Skeletal muscle tissue (tissue), 4 donors: ENCODE results near the gene PAK2. TPM values are rescaled to one million over a fixed set of nuclear protein-coding genes. Genes with fewer than 3 reads are reported as not detected.
"Not testable (repeated sequence)": the region's sequence is repeated elsewhere in the genome, so short reads cannot be mapped to it uniquely, and the experiment has no call there.

ENCODE experiments used
- H3K27ac ChIP-seq: one replicate; pipeline ENCODE4 v1.7.0; 2013; ENCODE audit warnings: mild to moderate bottlenecking, low read depth, low read length, inconsistent platforms
- H3K27me3 ChIP-seq, 3 donors: one replicate each; pipeline ENCODE4 v1.7.0; 2013; ENCODE audit warnings: low read length in 3 of 3; ENCODE audit not compliant: control insufficient read depth in 3 of 3, insufficient read depth in 3 of 3
- H3K36me3 ChIP-seq, 3 donors: one replicate each; pipeline ENCODE4 v1.7.0; 2013; ENCODE audit warnings: low read length in 3 of 3; ENCODE audit not compliant: control insufficient read depth in 3 of 3, insufficient read depth in 3 of 3
- H3K4me1 ChIP-seq, 3 donors: one replicate each; pipeline ENCODE4 v1.7.0; 2013; ENCODE audit warnings: low read length in 3 of 3, mild to moderate bottlenecking in 3 of 3; ENCODE audit not compliant: control insufficient read depth in 3 of 3, insufficient read depth in 3 of 3
- H3K4me3 ChIP-seq, 3 donors: one replicate each; pipeline ENCODE4 v1.7.0; 2013; ENCODE audit warnings: low read length in 3 of 3
- H3K9ac ChIP-seq, 3 donors: one replicate each; pipeline ENCODE4 v1.7.0; 2013; ENCODE audit warnings: low read length in 3 of 3, mild to moderate bottlenecking in 3 of 3, moderate library complexity in 2 of 3, low read depth in 1 of 3
- H3K9me3 ChIP-seq, 3 donors: one replicate each; pipeline ENCODE4 v1.7.0; 2013; ENCODE audit warnings: low read length in 3 of 3; ENCODE audit not compliant: control insufficient read depth in 3 of 3
- total RNA-seq: library from RNA; depleted of rRNA; stranded (reverse); fragments of >200 nt; gene quantifications from one replicate; pipeline ENCODE4 v1.2.3, GENCODE V29; 2014
- donor health status: Osteomylitis.

Gene PAK2
- total RNA-seq, 1 donor from 2014 or later: 24.5 TPM

- no peak overlapping the region for H3K9ac ChIP-seq
- H3K27ac ChIP-seq: no peak overlapping the region
Measured at GRCh38 chr3:196735751-196736150, 3.9 kb upstream of the PAK2 start.

GRCh38 chr3:196736670-196737374 lies 2.8 kb upstream of the PAK2 start:
- Histone ChIP-seq H3K4me3 (no peak overlapping the region), H3K4me1 (peaks cover 8 to 9% (median 8%) of the 10 kb centered on the region in 3 donors), H3K9me3 (no peaks in the 10 kb centered on the region), H3K27ac (no peak overlapping the region), H3K9ac (no peak overlapping the region), H3K27me3 (no peaks in the 10 kb centered on the region), H3K36me3 (peaks cover 0 to 4% (median 0%) of the 10 kb centered on the region in 3 donors)

More at GRCh38 chr3:196735751-196736150, 3.9 kb upstream of the PAK2 start:
- H3K9me3 ChIP-seq: no peaks in the 10 kb centered on the region
- peaks cover 0 to 4% (median 2%) of the 10 kb centered on the region in 3 donors for H3K36me3 ChIP-seq
- H3K4me1 ChIP-seq: peaks cover 0 to 3% (median 0%) of the 10 kb centered on the region in 3 donors
- no peaks in the 10 kb centered on the region for H3K27me3 ChIP-seq
- H3K4me3 ChIP-seq: no peak overlapping the region

- Histone ChIP-seq H3K9me3 (no peaks in the 10 kb centered on the region), H3K27me3 (no peaks in the 10 kb centered on the region), H3K9ac (no peak overlapping the region), H3K4me1 (peaks cover 8 to 11% (median 9%) of the 10 kb centered on the region in 3 donors), H3K27ac (no peak overlapping the region), H3K4me3 (no peak overlapping the region), H3K36me3 (peaks cover 0 to 4% (median 0%) of the 10 kb centered on the region in 3 donors)
Measured at GRCh38 chr3:196737655-196738054, 2.0 kb upstream of the PAK2 start.

GRCh38 chr3:196740481-196741248 lies 1.0 kb downstream of the PAK2 start:
- H3K4me3 ChIP-seq: peak overlapping the region; percentile 76 to 90 (median 79)
- H3K9ac ChIP-seq: peak overlapping the region; percentile 92 to 94 (median 94)
- H3K27ac ChIP-seq: peak overlapping the region; percentile 95
- H3K4me1 ChIP-seq: peaks cover 8 to 11% (median 9%) of the 10 kb centered on the region in 3 donors
- no peaks in the 10 kb centered on the region for H3K36me3 ChIP-seq
- no peaks in the 10 kb centered on the region for H3K9me3 ChIP-seq
- H3K27me3 ChIP-seq: no peaks in the 10 kb centered on the region

- Histone ChIP-seq H3K36me3 (no peaks in the 10 kb centered on the region), H3K9ac (peak overlapping the region; percentile 92 to 94 (median 94)), H3K27ac (peak overlapping the region; percentile 95), H3K4me1 (peaks cover 8 to 11% (median 9%) of the 10 kb centered on the region in 3 donors), H3K9me3 (no peaks in the 10 kb centered on the region), H3K4me3 (peak overlapping the region; percentile 76 to 90 (median 79)), H3K27me3 (no peaks in the 10 kb centered on the region)
Measured at GRCh38 chr3:196741249-196741889, 1.7 kb downstream of the PAK2 start.

GRCh38 chr3:196743569-196743968 lies 3.9 kb downstream of the PAK2 start:
- H3K27ac ChIP-seq, H3K4me3 ChIP-seq, H3K9ac ChIP-seq, H3K27me3 ChIP-seq, H3K9me3 ChIP-seq, H3K36me3 ChIP-seq: not testable (repeated sequence)
- peaks cover 8 to 11% (median 9%) of the 10 kb centered on the region in 3 donors for H3K4me1 ChIP-seq

GRCh38 chr3:196749125-196749524 lies 9.5 kb downstream of the PAK2 start:
- H3K27ac ChIP-seq: no peak overlapping the region
- peaks cover 0 to under 1% (median 0%) of the 10 kb centered on the region in 3 donors for H3K4me1 ChIP-seq
- H3K9ac ChIP-seq: no peak overlapping the region
- no peak overlapping the region for H3K4me3 ChIP-seq
- no peaks in the 10 kb centered on the region for H3K27me3 ChIP-seq
- no peaks in the 10 kb centered on the region for H3K9me3 ChIP-seq
- peaks cover 0 to 9% (median 0%) of the 10 kb centered on the region in 3 donors for H3K36me3 ChIP-seq

GRCh38 chr3:196753201-196753600 lies 13.5 kb downstream of the PAK2 start:
- Histone ChIP-seq H3K9me3 (peaks cover 0 to 4% (median 0%) of the 10 kb centered on the region in 3 donors), H3K27me3 (no peaks in the 10 kb centered on the region), H3K9ac (no peak overlapping the region), H3K27ac (no peak overlapping the region), H3K36me3 (peaks cover 0 to 10% (median 0%) of the 10 kb centered on the region in 3 donors), H3K4me1 (peaks cover 0 to 13% (median 0%) of the 10 kb centered on the region in 3 donors), H3K4me3 (no peak overlapping the region)

- H3K36me3 ChIP-seq: peaks cover 0 to 7% (median 0%) of the 10 kb centered on the region in 3 donors
- no peak overlapping the region for H3K4me3 ChIP-seq
- H3K27me3 ChIP-seq: no peaks in the 10 kb centered on the region
- H3K4me1 ChIP-seq: peaks cover 0 to 13% (median 0%) of the 10 kb centered on the region in 3 donors
- H3K9ac ChIP-seq: no peak overlapping the region
- H3K9me3 ChIP-seq: peaks cover 0 to 4% (median 0%) of the 10 kb centered on the region in 3 donors
- H3K27ac ChIP-seq: no peak overlapping the region
Measured at GRCh38 chr3:196754091-196754981, 14.7 kb downstream of the PAK2 start.
